ENCODE measurements around the gene KRTAP5-5. TPM values are rescaled to one million over a fixed set of nuclear protein-coding genes. Genes with fewer than 3 reads are reported as not detected.

KRTAP5-5 gene
- total and polyA plus RNA-seq, 10 of the 15 experiments (the other 5 are each of a cell fraction or from before 2014, with no cell fraction given): not detected

- ChIA-PET RAD21 (ENCODE audit: unreplicated experiment) (no interaction called here), POLR2A (no interaction called here), SMC1A (ENCODE audit: uncharacterized antibody, unreplicated experiment) (no interaction called here), CTCF (no interaction called here)
- Histone ChIP-seq H3K4me3 (no peak overlapping the region), H3K79me2 (ENCODE audit: control insufficient read depth, insufficient read depth, low read length) (no peaks in the 10 kb centered on the region), H4K20me1 (ENCODE audit: control insufficient read depth, insufficient read depth) (no peaks in the 10 kb centered on the region), H3K36me3 (ENCODE audit: control insufficient read depth in 2 of 2, insufficient read depth in 2 of 2, low read length in 1 of 2) (no peaks in the 10 kb centered on the region), H3K9ac (ENCODE audit: control insufficient read depth, insufficient read depth, low read length) (no peak overlapping the region), H2AFZ (ENCODE audit: control insufficient read depth, low read depth, low read length) (no peak overlapping the region), H3K9me3 (replicated peaks; ENCODE audit: control insufficient read depth, insufficient read depth, low read length) (no peaks in the 10 kb centered on the region), H3K27me3 (replicated peaks in 1 of 2; ENCODE audit: control insufficient read depth in 2 of 2, insufficient read depth in 2 of 2, low read length in 1 of 2) (peaks cover 0 to 3% of the 10 kb centered on the region in 2 experiments; a peak in 3 of 4 replicates), H3K4me2 (ENCODE audit: control insufficient read depth, insufficient read depth) (no peak overlapping the region), H3K27ac (ENCODE audit: control insufficient read depth, insufficient read depth) (no peak overlapping the region), H3K4me1 (ENCODE audit: control insufficient read depth, insufficient read depth, low read length) (no peaks in the 10 kb centered on the region)
- DNase-seq (ENCODE audit: low read depth, low spot score) (no peak), ATAC-seq (no peak), FAIRE-seq (no peak)
- BruUV-seq (replicated peaks): no TSS peak
- in situ Hi-C loops (cut with MboI): no loop called here
- 41% methylated on average over 9 of the region's 9 CpGs for WGBS (ENCODE audit: insufficient coverage, insufficient replicate concordance, low lambda C conversion rate, missing lambda C conversion rate)
- intact Hi-C loops (cut with micrococcal nuclease; ENCODE audit: unreplicated experiment): no loop called here
- TF ChIP-seq POLR2AphosphoS2 (IDR thresholded peaks at IDR 0.05; ENCODE audit: low read depth, low read length): no peak
- TF ChIP-seq SIX5 (IDR thresholded peaks at IDR 0.05; ENCODE audit: low read depth, low read length, severe bottlenecking): no peak
- TF ChIP-seq SREBF2 (IDR thresholded peaks at IDR 0.05; ENCODE audit: low read length): no peak
- TF ChIP-seq SP1 (IDR thresholded peaks at IDR 0.05; ENCODE audit: low read depth, low read length): no peak
- TF ChIP-seq STAT3 (IDR thresholded peaks at IDR 0.05; ENCODE audit: low read depth, low read length): no peak
These were observed 26.5 kb downstream of the KRTAP5-5 start for GRCh38 chr11:1656061-1656441.

DNA sequence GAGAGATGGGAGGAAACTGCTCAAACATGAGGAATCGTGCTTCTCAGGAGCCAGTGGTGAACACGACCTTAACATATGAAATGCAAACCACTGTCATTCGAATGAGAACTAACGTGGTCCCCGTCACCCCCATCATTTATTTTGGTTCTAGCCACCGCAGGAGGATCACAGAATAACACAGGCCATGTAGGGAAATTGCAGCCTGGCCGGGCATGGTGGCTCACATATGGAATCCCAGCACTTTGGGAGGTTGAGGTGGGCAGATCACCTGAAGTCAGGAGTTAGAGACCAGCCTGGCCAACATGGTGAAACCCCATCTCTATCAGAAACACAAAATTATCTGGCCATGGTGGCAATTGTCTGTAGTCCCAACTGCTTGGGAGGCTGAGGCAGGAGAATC is 27.1 kb downstream of the KRTAP5-5 start:
- no peak for ATAC-seq
- in situ Hi-C loops (cut with MboI) (no loop called here), intact Hi-C loops (cut with micrococcal nuclease; ENCODE audit: unreplicated experiment) (no loop called here)
- Histone ChIP-seq H3K9ac (ENCODE audit: control insufficient read depth, insufficient read depth, low read length) (no peak overlapping the region), H3K9me3 (replicated peaks; ENCODE audit: control insufficient read depth, insufficient read depth, low read length) (no peaks in the 10 kb centered on the region), H3K27me3 (replicated peaks in 1 of 2; ENCODE audit: control insufficient read depth in 2 of 2, insufficient read depth in 2 of 2, low read length in 1 of 2) (peaks cover 0 to 3% of the 10 kb centered on the region in 2 experiments; a peak in 3 of 4 replicates), H3K4me2 (ENCODE audit: control insufficient read depth, insufficient read depth) (no peak overlapping the region), H3K4me3 (no peak overlapping the region), H3K4me1 (ENCODE audit: control insufficient read depth, insufficient read depth, low read length) (no peaks in the 10 kb centered on the region), H3K27ac (ENCODE audit: control insufficient read depth, insufficient read depth) (no peak overlapping the region), H3K36me3 (ENCODE audit: control insufficient read depth in 2 of 2, insufficient read depth in 2 of 2, low read length in 1 of 2) (no peaks in the 10 kb centered on the region), H4K20me1 (ENCODE audit: control insufficient read depth, insufficient read depth) (no peaks in the 10 kb centered on the region), H3K79me2 (ENCODE audit: control insufficient read depth, insufficient read depth, low read length) (no peaks in the 10 kb centered on the region), H2AFZ (ENCODE audit: control insufficient read depth, low read depth, low read length) (no peak overlapping the region)
- ChIA-PET CTCF (no interaction called here), RAD21 (ENCODE audit: unreplicated experiment) (no interaction called here), SMC1A (ENCODE audit: uncharacterized antibody, unreplicated experiment) (no interaction called here), POLR2A (no interaction called here)
- WGBS (ENCODE audit: insufficient coverage, insufficient replicate concordance, low lambda C conversion rate, missing lambda C conversion rate): 1% methylated on average over 7 of the region's 7 CpGs
- no TSS peak for BruUV-seq (replicated peaks)
- no peak for TF ChIP-seq SRF (IDR thresholded peaks at IDR 0.05; ENCODE audit: low read depth in 2 of 2, low read length in 2 of 2)
- no peak for TF ChIP-seq BRCA1 (IDR thresholded peaks at IDR 0.05; ENCODE audit: low read depth, low read length)
- no peak for FAIRE-seq
- no peak for DNase-seq (ENCODE audit: low read depth, low spot score)
